HG02642 (cell line): ENCODE data around the gene EPG5.
A peak's percentile ranks its signal among the peaks of the same experiment; 100 is the strongest.
"Not testable (repeated sequence)": the region's sequence is repeated elsewhere in the genome, so short reads cannot be mapped to it uniquely, and the experiment has no call there.

ENCODE experiments used
- ATAC-seq: cut with Tn5 transposase; IDR thresholded peaks from one replicate; pipeline ENCODE4 v1.9.1; 2021; ENCODE audit warnings: mild to moderate bottlenecking; ENCODE audit not compliant: unreplicated experiment, poor library complexity

The EPG5 gene

DNA sequence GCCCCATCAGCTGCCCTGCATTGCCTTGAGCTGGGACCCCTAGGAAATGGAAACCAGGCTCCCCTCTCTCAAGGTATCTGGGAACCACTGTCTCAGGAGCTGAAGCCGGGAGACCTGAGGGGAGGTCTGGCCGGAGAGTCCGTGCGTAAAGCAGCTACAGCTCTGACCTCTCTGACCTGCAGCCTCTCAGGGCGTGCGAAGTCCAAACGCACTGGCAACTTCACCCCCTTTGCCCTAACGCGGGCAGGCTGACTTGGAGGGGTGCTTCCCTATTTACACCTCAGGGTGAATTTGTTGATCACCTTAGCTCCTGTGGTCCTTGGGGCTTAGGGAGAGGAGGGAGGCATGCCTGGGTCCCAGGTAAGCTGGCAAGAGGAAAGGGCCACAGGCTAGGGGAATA, 124.1 kb downstream of the EPG5 start:
- ATAC-seq = no peak

DNA sequence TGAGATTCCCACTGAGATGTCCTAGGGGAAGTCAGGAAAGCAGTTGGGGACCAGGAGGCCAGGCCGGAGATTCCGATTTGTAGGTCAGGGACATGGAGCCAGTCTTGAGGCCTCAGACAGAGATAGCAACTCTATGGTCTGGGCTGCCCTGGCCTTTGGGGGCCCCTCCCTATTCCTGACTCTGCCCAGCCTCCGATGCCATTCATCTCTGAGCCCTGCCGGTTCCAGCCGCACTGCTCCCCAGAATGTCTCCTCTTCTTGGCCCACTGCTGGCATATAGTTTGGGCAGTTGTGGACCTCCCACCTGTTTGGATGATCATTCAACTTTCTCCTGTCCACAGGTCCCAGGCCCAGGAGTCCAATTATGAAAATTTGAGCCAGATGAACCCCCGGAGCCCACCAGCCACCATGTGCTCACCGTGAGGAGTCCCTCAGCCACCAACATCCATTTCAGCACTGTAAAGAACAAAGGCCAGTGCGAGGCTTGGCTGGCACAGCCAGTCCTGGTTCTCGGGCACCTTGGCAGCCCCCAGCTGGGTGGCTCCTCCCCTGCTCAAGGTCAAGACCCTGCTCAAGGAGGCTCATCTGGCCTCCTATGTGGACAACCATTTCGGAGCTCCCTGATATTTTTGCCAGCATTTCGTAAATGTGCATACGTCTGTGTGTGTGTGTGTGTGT, 125.2 kb downstream of the EPG5 start:
- no peak for ATAC-seq

DNA sequence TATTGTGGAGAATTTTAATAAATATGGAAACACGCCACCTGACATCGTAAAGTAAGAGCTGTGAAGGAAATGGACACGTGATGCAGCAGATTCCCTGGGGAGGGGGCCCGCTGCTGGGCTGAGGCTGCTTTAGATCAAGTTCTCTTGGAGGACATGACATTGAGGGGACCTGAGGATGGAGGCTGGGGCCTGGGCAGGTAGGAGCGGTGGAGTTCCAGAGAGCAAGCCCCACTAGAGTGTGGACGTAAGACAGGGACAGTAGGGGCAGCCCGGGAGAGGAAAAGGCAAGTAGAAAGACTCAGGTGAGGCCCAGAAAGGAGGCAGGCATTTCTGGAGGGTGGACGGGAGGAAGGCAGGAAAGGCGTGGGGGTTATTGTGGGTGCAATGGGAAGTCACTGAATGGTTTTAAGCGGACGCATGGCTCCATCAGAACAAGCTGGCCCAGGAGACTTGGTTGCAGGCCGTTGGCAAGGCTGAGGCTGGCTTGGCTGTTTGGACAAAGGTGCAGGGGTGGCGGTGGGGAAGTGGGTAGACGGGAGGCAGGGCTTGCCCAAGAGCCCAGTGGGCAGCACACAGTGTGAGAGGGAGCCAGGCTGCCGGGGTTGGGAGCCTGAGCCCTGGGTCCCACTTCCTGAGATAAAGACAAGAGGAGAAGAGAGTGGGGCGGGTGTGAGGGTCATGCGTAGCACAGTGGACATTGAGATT, 125.9 kb downstream of the EPG5 start:
- ATAC-seq = no peak

DNA sequence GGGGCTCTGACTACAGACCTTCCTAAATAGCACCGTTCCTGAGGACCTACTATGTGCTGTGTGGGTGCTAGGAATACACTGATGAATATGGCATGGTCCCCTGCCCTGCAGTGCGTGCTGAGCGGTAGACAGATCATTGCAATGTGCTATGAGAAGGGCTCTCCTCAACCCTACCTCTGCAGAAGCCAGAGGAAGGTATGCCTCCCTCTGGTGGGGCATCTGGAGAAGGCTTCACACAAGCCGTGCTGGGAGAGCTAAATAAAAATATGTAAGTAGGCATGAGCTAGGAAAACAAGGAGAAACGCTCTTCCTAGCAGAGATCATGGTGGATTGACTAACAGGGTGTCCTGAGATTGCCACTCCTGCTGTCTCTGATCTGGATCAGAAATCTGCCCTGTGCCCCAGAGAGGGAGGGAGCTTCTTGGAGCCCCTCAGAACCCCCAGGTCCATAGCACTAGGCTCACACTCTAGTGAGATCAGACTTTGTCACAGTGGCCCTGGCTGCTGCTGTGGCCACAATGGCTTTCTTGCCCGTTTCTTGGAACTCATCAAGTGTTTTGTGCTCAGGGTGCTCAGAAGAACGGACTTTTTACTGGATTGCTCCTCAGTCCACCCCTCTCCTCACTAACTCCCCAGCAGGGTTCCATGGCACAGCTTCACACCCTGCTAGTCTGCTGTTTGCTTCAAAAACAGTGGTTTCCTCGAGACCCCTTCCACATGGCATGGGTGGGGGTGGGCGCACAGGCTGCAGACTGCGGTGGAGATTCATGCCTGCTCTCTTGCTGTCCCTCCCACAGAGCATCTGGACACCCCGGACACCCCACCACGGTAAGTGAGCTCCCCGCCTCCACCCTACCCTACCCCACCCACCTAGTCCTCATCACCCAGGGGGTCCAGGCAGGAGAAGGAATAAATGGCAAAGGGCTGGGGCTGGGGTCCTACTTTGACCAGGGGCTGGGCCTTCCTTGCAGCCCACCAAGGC, 127.4 kb downstream of the EPG5 start:
- ATAC-seq = no peak

DNA sequence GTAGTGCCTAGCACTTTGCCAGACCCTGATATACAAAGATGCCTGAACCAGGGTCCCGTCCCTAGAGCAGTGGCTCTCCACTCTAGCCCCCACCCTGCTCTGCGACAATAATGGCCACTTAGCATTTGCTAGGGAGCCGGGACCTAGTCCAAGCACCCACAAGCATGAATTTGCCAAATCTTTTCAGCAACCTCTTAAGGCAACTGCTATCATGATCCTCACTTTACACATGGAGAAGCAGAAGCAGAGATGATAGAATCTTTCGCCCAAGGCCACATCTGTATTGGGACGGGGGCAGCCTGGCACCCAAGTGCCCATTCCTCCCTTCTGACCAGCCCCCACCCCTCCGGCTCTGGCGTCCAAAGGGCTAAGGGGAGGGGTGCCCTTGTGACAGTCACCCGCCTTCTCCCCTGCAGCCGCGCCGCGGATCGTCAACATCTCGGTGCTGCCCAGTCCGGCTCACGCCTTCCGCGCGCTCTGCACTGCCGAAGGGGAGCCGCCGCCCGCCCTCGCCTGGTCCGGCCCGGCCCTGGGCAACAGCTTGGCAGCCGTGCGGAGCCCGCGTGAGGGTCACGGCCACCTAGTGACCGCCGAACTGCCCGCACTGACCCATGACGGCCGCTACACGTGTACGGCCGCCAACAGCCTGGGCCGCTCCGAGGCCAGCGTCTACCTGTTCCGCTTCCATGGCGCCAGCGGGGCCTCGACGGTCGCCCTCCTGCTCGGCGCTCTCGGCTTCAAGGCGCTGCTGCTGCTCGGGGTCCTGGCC, 128.6 kb downstream of the EPG5 start:
- no peak for ATAC-seq

DNA sequence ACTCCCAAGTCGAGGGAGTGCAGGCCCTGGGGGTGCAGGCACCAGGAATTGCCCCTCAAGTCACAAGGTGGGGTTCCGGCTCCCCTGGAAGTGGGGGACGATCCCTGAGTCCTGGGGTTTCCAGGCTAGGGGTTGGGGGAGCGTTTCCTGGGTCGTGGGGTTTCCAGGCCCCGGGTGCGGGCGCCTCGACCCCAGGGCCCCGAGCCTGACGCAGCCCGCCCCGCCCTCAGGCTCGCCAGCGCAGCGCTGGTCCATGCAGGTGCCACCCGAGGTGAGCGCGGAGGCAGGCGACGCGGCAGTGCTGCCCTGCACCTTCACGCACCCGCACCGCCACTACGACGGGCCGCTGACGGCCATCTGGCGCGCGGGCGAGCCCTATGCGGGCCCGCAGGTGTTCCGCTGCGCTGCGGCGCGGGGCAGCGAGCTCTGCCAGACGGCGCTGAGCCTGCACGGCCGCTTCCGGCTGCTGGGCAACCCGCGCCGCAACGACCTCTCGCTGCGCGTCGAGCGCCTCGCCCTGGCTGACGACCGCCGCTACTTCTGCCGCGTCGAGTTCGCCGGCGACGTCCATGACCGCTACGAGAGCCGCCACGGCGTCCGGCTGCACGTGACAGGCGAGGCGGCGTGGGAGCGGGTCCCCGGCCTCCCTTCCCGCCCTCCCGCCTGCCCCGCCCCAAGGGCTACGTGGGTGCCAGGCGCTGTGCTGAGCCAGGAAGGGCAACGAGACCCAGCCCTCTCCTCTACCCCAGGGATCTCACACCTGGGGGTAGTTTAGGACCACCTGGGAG, 129.7 kb downstream of the EPG5 start:
- ATAC-seq = peak; percentile 56

DNA sequence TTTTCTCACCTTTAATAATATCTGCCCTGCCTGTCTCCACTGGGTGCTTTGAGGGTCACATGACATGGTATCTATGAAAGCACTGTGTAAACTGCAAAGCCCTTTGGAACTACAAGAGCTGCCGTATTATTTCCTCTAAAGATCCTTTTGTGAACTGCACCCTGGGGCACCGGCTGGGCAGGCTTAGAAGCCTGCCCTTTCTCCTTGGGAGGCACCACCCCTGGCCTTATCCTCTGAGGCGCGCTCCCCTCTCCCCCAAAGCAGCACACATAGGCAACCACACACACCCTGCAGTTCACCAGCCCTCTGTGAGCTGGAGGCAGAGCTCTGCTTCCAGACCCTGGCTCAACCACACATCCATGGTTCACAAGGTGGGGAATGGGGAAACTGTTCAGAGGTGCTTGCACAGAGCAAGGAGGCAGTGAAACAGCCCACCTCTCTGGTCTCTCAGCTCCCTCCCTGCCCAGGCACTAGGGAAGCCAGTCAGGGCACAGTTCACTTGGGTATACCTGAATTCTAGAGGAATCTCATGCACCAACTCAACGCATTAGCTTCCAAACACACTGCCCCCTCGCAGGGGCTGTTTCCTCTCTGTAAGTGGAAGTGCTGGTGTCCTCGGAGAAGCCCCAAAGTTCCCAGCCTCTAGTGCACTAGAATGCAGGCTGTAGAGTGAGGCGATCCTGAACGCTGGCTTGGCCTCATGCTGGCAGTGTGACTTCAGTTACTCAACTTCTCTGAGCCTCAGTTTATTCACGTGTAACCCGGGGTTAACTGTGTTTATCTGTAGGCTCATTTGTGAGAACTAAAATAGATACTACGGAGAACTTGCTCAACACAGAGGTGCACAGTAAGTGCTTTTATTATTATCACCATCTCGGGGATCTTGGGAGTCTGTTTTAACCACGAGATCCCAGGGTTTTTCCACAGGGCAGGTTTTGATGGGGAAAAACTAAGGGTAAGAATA, 130.6 kb downstream of the EPG5 start:
- ATAC-seq = no peak

DNA sequence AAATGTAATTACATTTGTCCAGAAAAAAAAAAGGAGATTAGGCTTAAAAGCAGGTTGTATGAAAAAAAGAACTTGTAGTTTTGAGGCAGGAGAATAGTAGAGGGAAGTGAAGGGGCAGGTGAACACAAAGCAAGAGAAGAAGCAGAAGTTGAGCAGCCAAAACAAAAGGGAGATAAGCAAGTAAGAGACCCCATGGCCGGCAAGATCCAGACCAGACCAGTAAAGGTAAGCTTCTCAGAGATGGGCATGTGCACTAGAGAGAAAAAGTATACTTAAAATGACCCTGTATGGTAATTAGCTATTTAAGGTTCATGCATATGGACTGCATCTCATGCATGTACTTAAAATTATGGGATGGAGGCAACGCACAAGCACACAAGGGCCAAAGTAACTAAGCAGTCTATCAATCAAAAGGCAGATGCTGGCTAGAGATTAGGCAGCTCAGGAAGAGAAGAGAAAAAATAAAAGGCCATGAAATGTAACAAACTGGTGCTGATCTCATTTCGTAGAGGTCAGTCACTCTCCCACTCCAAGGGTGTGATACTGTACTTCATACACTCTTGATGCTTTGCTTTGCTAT, 132.0 kb downstream of the EPG5 start:
- ATAC-seq = no peak

DNA sequence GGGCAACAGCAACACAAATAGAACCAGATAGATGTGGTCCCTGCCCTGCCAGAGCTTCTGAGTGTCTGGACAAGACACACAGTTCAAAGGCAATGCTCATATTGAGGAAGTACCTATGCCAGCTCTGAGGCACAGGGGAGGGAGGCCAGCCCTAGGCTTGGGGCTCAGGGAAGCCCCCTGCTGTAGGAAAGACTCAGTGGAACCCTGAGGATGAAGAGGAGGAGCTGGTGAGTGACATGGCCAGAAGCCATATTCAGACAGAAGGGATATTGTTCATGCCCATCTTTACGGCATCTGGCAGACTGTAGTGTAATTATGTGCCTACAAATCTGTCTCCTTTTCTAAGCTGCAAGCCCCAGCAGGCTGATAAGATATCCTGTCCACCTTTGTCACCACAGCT, 132.8 kb downstream of the EPG5 start:
- no peak for ATAC-seq

DNA sequence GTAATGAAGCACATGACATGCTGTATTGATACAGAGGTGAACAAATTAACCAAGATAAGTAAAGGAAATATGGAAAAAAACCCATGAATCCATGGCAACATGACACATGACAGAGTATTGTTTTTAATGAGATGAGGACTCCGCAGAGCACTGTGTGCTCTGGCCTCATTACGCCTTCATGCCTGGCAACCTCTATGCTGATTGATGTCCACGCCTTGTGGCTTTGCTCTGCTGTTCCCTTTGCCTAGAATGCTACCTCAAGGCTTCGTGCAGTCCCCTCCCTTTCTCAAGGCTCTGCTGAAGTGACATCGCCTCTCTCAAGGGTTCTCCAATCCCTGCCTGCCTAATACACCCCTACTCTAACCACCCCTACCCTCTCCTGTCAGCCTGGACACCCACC, 133.3 kb downstream of the EPG5 start:
- no peak for ATAC-seq

DNA sequence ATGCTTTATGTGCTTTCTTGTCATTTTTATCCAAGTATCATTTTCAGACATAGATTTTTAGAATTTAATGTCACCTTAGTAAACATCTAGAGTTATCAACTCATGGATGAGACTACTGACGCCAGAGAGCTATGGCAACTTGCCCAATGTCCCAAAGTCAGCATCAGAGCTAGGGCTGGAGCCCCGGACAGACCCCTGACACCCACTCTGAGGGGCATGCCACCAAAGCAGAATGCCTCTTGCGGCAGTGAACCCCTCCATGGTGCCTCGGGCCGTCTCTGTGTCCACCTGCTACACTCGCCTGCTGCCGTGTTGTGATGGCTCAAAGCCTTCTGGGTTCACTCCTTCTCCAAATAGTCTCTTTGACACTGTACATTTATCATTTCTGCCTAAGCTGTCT, 136.2 kb downstream of the EPG5 start:
- no peak for ATAC-seq

DNA sequence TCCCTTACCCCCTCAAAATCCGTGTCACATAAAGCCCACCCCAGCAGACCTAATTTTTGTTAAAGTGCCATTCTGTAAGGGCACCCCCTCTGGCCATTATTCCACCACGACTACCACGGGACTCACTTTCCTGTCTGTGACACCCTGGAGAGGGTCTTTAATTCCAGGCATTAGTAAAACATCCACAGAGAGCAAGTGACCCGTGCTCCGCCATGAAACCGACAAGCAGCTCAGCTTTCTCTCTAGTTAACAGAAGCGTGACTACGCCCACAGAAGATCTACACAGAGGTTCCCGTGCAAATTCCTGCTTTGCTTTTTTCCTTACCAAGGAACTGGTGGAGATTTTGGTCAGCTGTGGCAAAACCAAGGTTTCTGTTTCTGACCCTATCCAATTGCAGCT, 137.3 kb downstream of the EPG5 start:
- no peak for ATAC-seq

DNA sequence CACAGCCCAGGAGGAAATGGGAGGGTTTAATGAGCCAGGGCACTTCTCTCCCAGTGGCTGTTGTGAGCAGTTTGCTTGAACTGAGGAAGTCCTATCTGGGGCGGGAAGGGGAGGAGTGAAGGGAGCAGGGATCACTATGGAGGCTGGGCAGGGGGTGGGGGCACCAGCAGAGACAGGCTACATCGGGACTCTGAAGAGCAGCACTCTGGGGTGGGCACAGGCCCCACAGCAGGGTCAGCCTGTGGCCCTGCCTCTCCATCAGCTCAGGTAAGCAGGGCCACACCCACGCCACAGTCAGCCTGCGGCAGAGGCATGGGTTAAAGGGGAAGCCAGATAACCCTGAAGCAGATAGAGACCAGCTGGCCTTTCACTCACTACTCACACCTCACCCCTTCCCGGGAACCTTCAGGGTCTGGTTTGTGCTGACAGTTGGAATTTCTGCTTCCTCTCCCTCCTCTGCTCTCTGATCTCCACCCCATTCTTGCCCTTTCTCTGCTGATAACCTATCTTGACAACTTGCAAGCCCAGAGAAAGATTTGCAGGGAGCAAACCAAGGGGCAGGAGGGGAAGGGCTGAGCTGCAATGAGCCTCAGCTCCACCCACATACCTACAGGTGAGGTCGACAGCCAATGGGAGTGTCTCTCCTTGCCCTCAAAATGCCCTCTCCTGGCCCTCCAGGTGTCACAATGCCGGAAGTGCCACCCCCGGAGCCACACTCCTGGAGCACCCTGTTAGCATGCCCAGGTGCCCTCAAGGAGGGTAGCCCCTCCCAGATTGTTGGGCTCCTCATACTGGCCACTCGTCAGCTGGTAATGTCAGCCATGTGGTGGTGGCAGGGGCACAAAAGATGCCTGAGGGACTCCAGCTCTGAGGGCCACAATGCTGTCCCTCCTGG, 138.0 kb downstream of the EPG5 start:
- no peak for ATAC-seq

DNA sequence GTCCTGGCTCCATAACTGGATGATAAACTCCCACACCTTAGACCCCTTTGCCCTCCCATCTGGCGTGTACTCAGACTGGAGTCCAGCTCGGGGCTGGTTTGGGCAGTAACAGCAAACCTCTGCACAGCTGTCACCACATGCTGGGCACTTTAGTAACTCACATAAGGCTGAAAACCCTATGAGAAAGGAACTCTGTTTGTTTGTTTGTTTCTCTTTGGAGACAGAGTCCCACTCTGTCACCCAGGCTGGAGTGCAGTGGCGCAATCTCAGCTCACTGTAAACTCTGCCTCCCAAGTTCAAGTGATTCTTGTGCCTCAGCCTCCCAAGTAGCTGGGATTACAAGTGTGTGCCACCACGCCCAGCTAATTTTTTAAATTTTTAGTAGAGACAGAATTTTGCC, 140.4 kb downstream of the EPG5 start:
- ATAC-seq = not testable (repeated sequence)

DNA sequence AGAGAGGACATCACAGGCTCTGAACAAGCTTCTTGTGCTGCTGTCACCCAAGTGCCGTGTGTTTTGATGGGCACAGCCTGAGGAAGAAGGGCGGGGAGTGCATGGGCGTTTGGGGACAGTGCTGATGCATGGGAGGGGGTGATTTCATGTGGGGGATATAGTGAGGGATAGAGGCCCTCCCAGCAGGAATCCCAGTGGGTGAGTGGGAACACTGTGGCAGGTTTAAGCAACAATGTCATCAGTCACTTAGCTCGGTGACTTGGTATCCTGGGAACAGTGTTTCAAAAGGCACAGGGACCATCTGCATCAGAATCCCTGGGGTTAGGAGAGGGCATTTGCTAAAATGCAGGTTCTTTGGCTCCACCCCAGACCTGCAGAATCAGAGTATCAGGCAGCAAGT, 141.0 kb downstream of the EPG5 start:
- ATAC-seq = no peak

DNA sequence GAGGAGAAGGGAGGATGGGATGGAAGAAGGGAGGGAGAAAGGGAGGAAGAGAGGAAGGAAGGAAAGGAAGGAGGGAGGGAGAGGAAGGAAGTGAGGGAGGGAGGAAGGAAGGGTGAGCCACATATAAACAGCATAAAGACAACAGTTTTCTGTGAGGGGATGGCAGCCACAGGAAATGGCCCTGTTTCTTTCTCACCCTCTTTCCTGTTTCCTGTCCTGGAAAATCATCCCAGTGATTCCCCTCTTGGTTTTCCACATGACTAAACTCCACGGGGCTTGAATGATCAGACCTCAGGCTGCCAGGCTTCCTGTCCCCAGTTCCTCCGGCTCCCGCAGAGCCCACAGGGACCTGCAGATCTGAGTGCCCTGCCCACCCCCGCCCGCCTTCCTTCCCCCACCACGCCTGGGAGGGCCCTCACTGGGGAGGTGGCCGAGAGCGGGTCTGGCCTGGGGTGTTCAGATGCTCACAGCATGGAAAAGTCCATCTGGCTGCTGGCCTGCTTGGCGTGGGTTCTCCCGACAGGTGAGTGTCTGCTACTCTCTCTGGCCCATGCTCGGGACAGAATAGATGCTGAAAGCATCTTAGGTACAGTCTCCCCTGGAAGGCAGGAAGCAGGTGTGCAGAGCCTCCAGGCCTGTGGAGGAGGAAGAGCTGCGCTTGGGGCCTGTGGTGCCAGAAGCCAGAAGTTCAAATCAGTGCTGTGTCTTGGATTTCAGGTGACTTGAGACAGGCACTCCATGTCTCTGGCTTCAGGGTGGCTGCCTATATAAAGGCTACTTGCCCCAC, 141.7 kb downstream of the EPG5 start, which contains the start of gene SIGLEC15:
TSS of gene SIGLEC15 (plus strand) at position 418 of the 787 bp plus-strand sequence. CDS start at position 472, 54 bp downstream.
- no peak for ATAC-seq
